Measurements from ENCODE around the gene IGSF9. TPM values are rescaled to one million over a fixed set of nuclear protein-coding genes. Genes with fewer than 3 reads are reported as not detected.

The IGSF9 gene
- total RNA-seq, 2 experiments from 2014 or later = 0.07 TPM; not detected in 1

GRCh38 chr1:159961636-159962035 lies 16.2 kb upstream of the IGSF9 start:
- H3K27ac Mint-ChIP-seq = no peak overlapping the region
- H3K36me3 Mint-ChIP-seq (ENCODE audit: low read depth) = no peaks in the 10 kb centered on the region
- H3K4me3 Mint-ChIP-seq = no peak overlapping the region
- peaks cover 6% of the 10 kb centered on the region for H3K27me3 Mint-ChIP-seq
- ChIA-PET CTCF (no interaction called here), POLR2A (no interaction called here)
- no peaks in the 10 kb centered on the region for H3K9me3 Mint-ChIP-seq
- ATAC-seq (no peak), DNase-seq (no peak)
- peaks cover 3% of the 10 kb centered on the region for H3K4me1 Mint-ChIP-seq (ENCODE audit: low read depth)
- TF ChIP-seq CTCF (IDR thresholded peaks at IDR 0.05) = no peak
- intact Hi-C loops (cut with micrococcal nuclease) = no loop called here

GRCh38 chr1:159960721-159961381 lies 15.4 kb upstream of the IGSF9 start:
- POLR2A ChIA-PET = no interaction called here
- DNase-seq (no peak), ATAC-seq (no peak)
- Mint-ChIP-seq H3K36me3 (ENCODE audit: low read depth) (no peaks in the 10 kb centered on the region), H3K27me3 (peaks cover 4% of the 10 kb centered on the region), H3K4me1 (ENCODE audit: low read depth) (peaks cover 3% of the 10 kb centered on the region), H3K27ac (no peak overlapping the region), H3K9me3 (no peaks in the 10 kb centered on the region), H3K4me3 (no peak overlapping the region)
- CTCF ChIA-PET = no interaction called here
- no peak for TF ChIP-seq CTCF (IDR thresholded peaks at IDR 0.05)
- intact Hi-C loops (cut with micrococcal nuclease) = no loop called here

- Mint-ChIP-seq H3K4me1 (ENCODE audit: low read depth) (peaks cover 3% of the 10 kb centered on the region), H3K9me3 (no peaks in the 10 kb centered on the region), H3K27ac (no peak overlapping the region), H3K27me3 (peaks cover 5% of the 10 kb centered on the region), H3K36me3 (ENCODE audit: low read depth) (no peaks in the 10 kb centered on the region), H3K4me3 (no peak overlapping the region)
- DNase-seq (no peak), ATAC-seq (no peak)
- ChIA-PET POLR2A (no interaction called here), CTCF (interaction anchor here (0.7 to 2.3 kb wide), 2 partner anchors 13 to 48 kb away, joined by 3 to 7 read pairs; partner anchors contain the start of gene IGSF9)
- TF ChIP-seq CTCF (IDR thresholded peaks at IDR 0.05) = no peak
- intact Hi-C loops (cut with micrococcal nuclease) = no loop called here
These were observed 14.0 kb upstream of the IGSF9 start for GRCh38 chr1:159959451-159959850.

GRCh38 chr1:159958719-159959380 lies 13.4 kb upstream of the IGSF9 start:
- peak; percentile 42 for ATAC-seq
- Mint-ChIP-seq H3K36me3 (ENCODE audit: low read depth) (no peaks in the 10 kb centered on the region), H3K4me3 (no peak overlapping the region), H3K9me3 (no peaks in the 10 kb centered on the region), H3K27ac (no peak overlapping the region), H3K4me1 (ENCODE audit: low read depth) (peaks cover 3% of the 10 kb centered on the region), H3K27me3 (peaks cover 8% of the 10 kb centered on the region)
- CTCF ChIA-PET = interaction anchor here (0.7 to 8.4 kb wide), 4 partner anchors 13 to 66 kb away, joined by 3 to 70 read pairs (median 5); partner anchors contain the start of gene IGSF9
- intact Hi-C loops (cut with micrococcal nuclease) = no loop called here
- no peak for DNase-seq
- TF ChIP-seq CTCF (IDR thresholded peaks at IDR 0.05) = no peak
- POLR2A ChIA-PET = no interaction called here

- CTCF ChIA-PET = interaction anchor here (1.3 to 8.4 kb wide), 3 partner anchors 12 to 65 kb away, joined by 3 to 70 read pairs (median 7); partner anchors contain the start of gene IGSF9
- no peak overlapping the region for H3K27ac Mint-ChIP-seq
These were observed 12.4 kb upstream of the IGSF9 start for GRCh38 chr1:159957824-159958268.

More at GRCh38 chr1:159957824-159958268, 12.4 kb upstream of the IGSF9 start:
- peaks cover 6% of the 10 kb centered on the region for H3K27me3 Mint-ChIP-seq
- no peaks in the 10 kb centered on the region for H3K9me3 Mint-ChIP-seq
- no peak for TF ChIP-seq CTCF (IDR thresholded peaks at IDR 0.05)
- no peak for ATAC-seq
- intact Hi-C loops (cut with micrococcal nuclease) = no loop called here
- no peak for DNase-seq
- H3K4me3 Mint-ChIP-seq = no peak overlapping the region
- POLR2A ChIA-PET = interaction anchor here (0.6 kb wide), 1 partner anchor 72 kb away, joined by 3 read pairs; no protein-coding TSS in a partner anchor
- peaks cover 3% of the 10 kb centered on the region for H3K4me1 Mint-ChIP-seq (ENCODE audit: low read depth)
- H3K36me3 Mint-ChIP-seq (ENCODE audit: low read depth) = no peaks in the 10 kb centered on the region

Measured in activated CD8-positive, alpha-beta T cell treated with anti-CD3 and anti-CD28 coated beads for 36 hours (primary cell).